GM21423 (cell line): ENCODE results near the gene MVB12B.

Experiments used
- ATAC-seq: cut with Tn5 transposase; IDR thresholded peaks from one replicate; pipeline ENCODE4 v1.9.1; 2021; ENCODE audit warnings: mild to moderate bottlenecking, moderate library complexity; ENCODE audit not compliant: unreplicated experiment

Gene MVB12B

GRCh38 chr9:126329476-126330275 lies 3.0 kb downstream of the MVB12B start:
- no peak for ATAC-seq

GRCh38 chr9:126330536-126330935 lies 3.9 kb downstream of the MVB12B start:
- ATAC-seq, result no peak

- ATAC-seq, result no peak
These were observed 5.5 kb downstream of the MVB12B start for GRCh38 chr9:126331964-126332748.

- no peak for ATAC-seq
These were observed 8.3 kb downstream of the MVB12B start for GRCh38 chr9:126334721-126335621.

GRCh38 chr9:126335837-126336735 lies 9.5 kb downstream of the MVB12B start:
- no peak for ATAC-seq

GRCh38 chr9:126336736-126337325 lies 10.2 kb downstream of the MVB12B start:
- no peak for ATAC-seq

- ATAC-seq, result no peak
These were observed 11.2 kb downstream of the MVB12B start for GRCh38 chr9:126337729-126338372.

GRCh38 chr9:126338945-126339344 lies 12.3 kb downstream of the MVB12B start:
- no peak for ATAC-seq

- no peak for ATAC-seq
These were observed 14.8 kb downstream of the MVB12B start for GRCh38 chr9:126341426-126341825.

- ATAC-seq, result no peak
These were observed 15.3 kb downstream of the MVB12B start for GRCh38 chr9:126341902-126342301.

GRCh38 chr9:126342621-126343031 lies 16.0 kb downstream of the MVB12B start:
- no peak for ATAC-seq

- no peak for ATAC-seq
These were observed 16.7 kb downstream of the MVB12B start for GRCh38 chr9:126343271-126343700.

- no peak for ATAC-seq
These were observed 19.4 kb downstream of the MVB12B start for GRCh38 chr9:126346031-126346430.

- ATAC-seq, result no peak
These were observed 20.5 kb downstream of the MVB12B start for GRCh38 chr9:126347093-126347492.

GRCh38 chr9:126347911-126348760 lies 21.5 kb downstream of the MVB12B start:
- no peak for ATAC-seq

GRCh38 chr9:126348911-126349550 lies 22.4 kb downstream of the MVB12B start:
- no peak for ATAC-seq

- ATAC-seq, result no peak
These were observed 28.5 kb downstream of the MVB12B start for GRCh38 chr9:126354887-126355770.
